ENCODE results near the gene ABCD1. TPM values are rescaled to one million over a fixed set of nuclear protein-coding genes. Genes with fewer than 3 reads are reported as not detected.

The ABCD1 gene
- total RNA-seq, 1 experiment from 2014 or later, result 9.1 TPM

GRCh38 chrX:153686711-153687110 is 37.9 kb upstream of the ABCD1 start (continued):
- TF ChIP-seq ARID4B (CRISPR knock-in tag; IDR thresholded peaks at IDR 0.05; ENCODE audit: borderline replicate concordance), result no peak

- DNase-seq (ENCODE audit: low spot score), result peak; percentile 65
- H3K4me1 Mint-ChIP-seq, result peaks cover 18% of the 10 kb centered on the region
- peak within 1 kb of the TSS; percentile 85 for H3K27ac Mint-ChIP-seq
- peaks cover 6% of the 10 kb centered on the region for H3K36me3 Mint-ChIP-seq
- POLR2A ChIA-PET, result interaction anchor here (0.7 to 1.3 kb wide), 2 partner anchors 14 to 89 kb away, joined by 3 to 4 read pairs; partner anchors contain the start of genes CCNQ and PNCK
- ATAC-seq, result peak; percentile 38
- TF ChIP-seq ZNF423 (CRISPR knock-in tag; IDR thresholded peaks at IDR 0.05), result peak; percentile 38; the same call in 1 of the 2 replicates
- TF ChIP-seq SP1 (CRISPR knock-in tag; conservative IDR thresholded peaks at IDR 0.05), result no peak
- peak; percentile 68; the same call in 1 of the 2 replicates for TF ChIP-seq ZNF263 (CRISPR knock-in tag; IDR thresholded peaks at IDR 0.05; ENCODE audit: low read depth)
- TF ChIP-seq CTCF (IDR thresholded peaks at IDR 0.05), result peak; percentile 31; the same call in 1 of the 2 replicates
- peaks cover 5% of the 10 kb centered on the region for H3K9me3 Mint-ChIP-seq
- no peaks in the 10 kb centered on the region; the same call in 1 of the 2 replicates for H3K27me3 Mint-ChIP-seq (ENCODE audit: low read depth)
- peak within 1 kb of the TSS; percentile 61 for H3K4me3 Mint-ChIP-seq
- CTCF ChIA-PET, result interaction anchor here (0.6 to 4.9 kb wide), 11 partner anchors 17 to 279 kb away, joined by 3 to 143 read pairs (median 4); partner anchors contain the start of genes CCNQ and PNCK
Observed at GRCh38 chrX:153687121-153688039, 37.3 kb upstream of the ABCD1 start, which contains the start of gene SLC6A8. TSS of gene SLC6A8 (plus strand) at chrX:153687926. CDS start at chrX:153688575, 649 bp downstream.

GRCh38 chrX:153688071-153688470 is 36.6 kb upstream of the ABCD1 start:
- ATAC-seq, result no peak
- TF ChIP-seq HMGA2 (CRISPR knock-in tag; IDR thresholded peaks at IDR 0.05) (no peak), PREB (CRISPR knock-in tag; IDR thresholded peaks at IDR 0.05; ENCODE audit: borderline replicate concordance) (no peak), NR2C2 (CRISPR knock-in tag; IDR thresholded peaks at IDR 0.05) (no peak), ELF4 (CRISPR knock-in tag; IDR thresholded peaks at IDR 0.05; ENCODE audit: low read depth) (no peak), RORB (CRISPR knock-in tag; IDR thresholded peaks at IDR 0.05) (no peak), ZSCAN18 (CRISPR knock-in tag; IDR thresholded peaks at IDR 0.05) (no peak), NFATC4 (CRISPR knock-in tag; IDR thresholded peaks at IDR 0.05) (no peak), ATF6 (CRISPR knock-in tag; IDR thresholded peaks at IDR 0.05) (no peak), EMX1 (CRISPR knock-in tag; IDR thresholded peaks at IDR 0.05) (no peak), TEAD1 (CRISPR knock-in tag; IDR thresholded peaks at IDR 0.05) (no peak), STAT6 (CRISPR knock-in tag; conservative IDR thresholded peaks at IDR 0.05; ENCODE audit: low read depth) (no peak)

More at GRCh38 chrX:153688071-153688470, 36.6 kb upstream of the ABCD1 start:
- ChIA-PET CTCF (interaction anchor here (0.6 to 4.9 kb wide), 5 partner anchors 17 to 110 kb away, joined by 3 to 143 read pairs (median 5); partner anchors contain the start of gene PNCK), POLR2A (no interaction called here)
- H3K27me3 Mint-ChIP-seq (ENCODE audit: low read depth), result no peaks in the 10 kb centered on the region; the same call in 1 of the 2 replicates
- peaks cover 15% of the 10 kb centered on the region for H3K4me1 Mint-ChIP-seq
- H3K36me3 Mint-ChIP-seq, result peaks cover 6% of the 10 kb centered on the region
- peaks cover 5% of the 10 kb centered on the region for H3K9me3 Mint-ChIP-seq
- H3K4me3 Mint-ChIP-seq, result no peak overlapping the region
- no peak for DNase-seq (ENCODE audit: low spot score)
- no peak overlapping the region for H3K27ac Mint-ChIP-seq
